ENCODE data around the gene TAS2R14.

The TAS2R14 gene

DNA sequence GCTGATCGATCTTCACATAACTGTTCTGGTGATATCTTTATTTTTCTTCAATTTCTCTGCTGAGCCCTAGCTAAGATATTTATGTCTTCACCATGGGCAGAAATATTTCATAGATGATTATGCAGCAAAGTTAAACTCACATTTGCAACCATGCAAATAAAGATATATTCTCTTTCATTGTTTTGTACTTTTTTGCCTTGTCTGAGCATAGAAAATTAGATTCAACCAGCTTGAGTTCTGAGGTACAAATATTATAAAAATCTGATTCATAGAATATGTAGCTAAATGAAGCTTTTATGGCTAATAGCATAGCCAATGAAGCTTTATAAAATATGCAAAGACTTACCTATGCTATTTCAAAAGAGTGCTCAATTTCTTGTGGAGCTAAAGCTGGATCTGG lies 29.6 kb downstream of the TAS2R14 start, which contains the start of gene TAS2R13:
TSS of gene TAS2R13 (minus strand) at position 101 of the 400 bp plus-strand sequence. CDS start 264 bp downstream, outside the sequence.
- no peak for DNase-seq

DNA sequence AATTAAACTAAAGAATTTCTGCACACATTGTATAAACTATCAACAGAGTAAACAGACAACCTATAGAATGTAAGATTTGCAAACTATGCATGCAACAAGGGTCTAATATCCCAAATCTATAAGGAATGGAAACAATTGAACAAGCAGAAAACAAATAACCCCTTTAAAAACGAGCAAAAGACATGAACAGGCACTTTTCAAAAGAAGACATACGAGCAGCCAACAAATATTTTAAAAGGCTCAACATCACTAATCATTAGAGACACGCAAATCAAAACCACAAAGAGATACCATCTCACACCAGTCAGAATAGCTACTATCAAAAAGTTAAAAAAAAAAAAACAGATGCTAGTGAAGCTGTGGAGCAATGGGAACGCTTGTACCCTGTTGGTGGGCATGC lies 34.4 kb downstream of the TAS2R14 start:
- DNase-seq: no peak

- no peak for DNase-seq
Measured at GRCh38 chr12:10901427-10901826, 37.6 kb downstream of the TAS2R14 start.

DNA sequence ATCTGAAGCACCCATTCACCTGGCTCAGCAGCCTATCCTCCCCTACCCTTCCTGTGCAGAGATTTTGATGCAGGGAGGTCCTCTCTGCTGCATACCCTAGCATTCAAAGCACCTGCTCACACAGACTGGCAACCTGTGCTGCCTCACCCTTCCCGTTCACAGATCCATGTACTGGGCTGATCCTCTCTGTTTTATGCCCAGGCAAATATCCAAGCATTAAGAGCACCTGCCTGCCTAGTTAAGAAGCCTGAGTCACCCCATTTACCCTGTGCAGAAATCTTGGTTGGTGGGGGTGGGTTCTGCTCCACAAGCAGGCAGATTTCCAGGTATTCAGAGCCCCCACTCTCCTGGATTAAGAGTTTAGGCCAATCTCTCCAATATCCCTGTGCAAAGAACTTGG lies 38.1 kb downstream of the TAS2R14 start:
- DNase-seq: no peak

DNA sequence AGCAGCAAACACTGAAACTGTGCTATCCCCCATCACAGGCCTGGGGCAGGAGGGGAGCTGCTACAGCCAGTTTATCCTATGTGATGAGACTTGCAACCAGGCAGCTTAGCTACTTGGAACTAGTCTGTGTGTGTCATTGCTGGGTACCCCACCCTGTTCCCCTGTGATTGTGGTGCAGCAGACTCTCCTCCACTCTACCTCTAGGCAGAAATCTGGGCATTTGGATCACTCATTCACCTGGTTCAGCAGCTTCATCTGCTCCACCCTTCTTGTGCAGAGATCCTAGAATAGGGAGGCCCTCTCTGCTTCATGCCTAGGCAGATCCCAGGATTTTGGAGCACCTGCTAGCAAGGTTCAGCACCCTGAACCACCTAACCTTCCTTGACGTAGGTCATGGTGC lies 38.5 kb downstream of the TAS2R14 start:
- DNase-seq: no peak

- DNase-seq: no peak
Measured at GRCh38 chr12:10896854-10897253, 42.2 kb downstream of the TAS2R14 start.

- DNase-seq: no peak
Measured at GRCh38 chr12:10891937-10892336, 47.1 kb downstream of the TAS2R14 start.

- DNase-seq: no peak
Measured at GRCh38 chr12:10889226-10889625, 49.8 kb downstream of the TAS2R14 start.

Data from right kidney (tissue), 1 donor.